ENCODE measurements around the gene HTR5A. TPM values are rescaled to one million over a fixed set of nuclear protein-coding genes. Genes with fewer than 3 reads are reported as not detected.
"Not testable (repeated sequence)": the region's sequence is repeated elsewhere in the genome, so short reads cannot be mapped to it uniquely, and the experiment has no call there.

HTR5A gene
- total RNA-seq (2014; rRNA removed; shearing (Covaris generic)): not detected in 2 replicates

DNA sequence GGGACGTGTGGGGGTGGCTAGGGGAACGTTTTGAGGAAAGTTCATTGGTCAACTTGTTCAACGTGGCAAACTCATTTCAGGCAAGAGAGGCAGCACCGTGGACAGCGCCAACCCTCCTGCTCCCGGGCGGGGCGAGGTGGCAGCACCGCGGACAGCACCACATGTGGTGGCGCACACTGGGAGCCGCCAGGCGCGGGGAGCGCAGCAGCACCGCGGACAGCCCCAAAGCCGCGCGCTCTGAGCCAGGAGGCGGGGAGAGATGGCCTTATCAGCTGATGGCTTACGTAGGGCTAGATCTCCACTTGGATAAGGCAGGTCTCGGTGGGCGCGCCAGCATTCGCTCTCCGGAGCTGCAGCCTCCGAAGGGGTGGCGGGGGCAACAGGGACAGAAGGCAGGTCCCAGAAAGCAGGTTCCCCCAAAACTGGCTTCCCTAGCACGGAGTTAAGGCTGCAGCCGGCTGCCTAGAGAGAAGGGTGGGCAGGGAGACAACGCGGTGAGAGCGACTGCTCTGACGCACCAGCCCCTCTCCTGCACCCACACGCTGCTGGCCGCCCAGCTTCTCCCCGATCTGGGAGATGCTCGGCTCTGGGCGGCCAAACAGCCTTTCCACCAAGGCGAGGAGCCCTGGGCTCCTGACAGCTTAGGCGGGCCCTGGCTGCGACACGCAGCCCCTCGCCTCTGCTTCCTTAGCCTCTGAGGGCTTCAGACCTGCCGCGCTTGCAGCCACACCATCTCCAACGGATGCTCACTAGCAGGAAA lies at the start of gene HTR5A:
Gene HTR5A, plus strand, starts transcription at position 333 of the 760 bp plus-strand sequence. CDS start 576 bp downstream, outside the sequence.
- Histone ChIP-seq H3K4me1 (replicated peaks) (no peaks in the 10 kb centered on the region), H3K36me3 (no peaks in the 10 kb centered on the region), H3K27me3 (replicated peaks) (no peaks in the 10 kb centered on the region), H3K9me3 (replicated peaks) (peaks cover 3% of the 10 kb centered on the region; the same call in 1 of the 2 replicates), H3K27ac (no peak within 1 kb of the TSS), H3K4me3 (no peak within 1 kb of the TSS)
- peak; percentile 56 to 78 for DNase-seq (ENCODE audit: low read depth in 1 of 2, low spot score in 2 of 2)

DNA sequence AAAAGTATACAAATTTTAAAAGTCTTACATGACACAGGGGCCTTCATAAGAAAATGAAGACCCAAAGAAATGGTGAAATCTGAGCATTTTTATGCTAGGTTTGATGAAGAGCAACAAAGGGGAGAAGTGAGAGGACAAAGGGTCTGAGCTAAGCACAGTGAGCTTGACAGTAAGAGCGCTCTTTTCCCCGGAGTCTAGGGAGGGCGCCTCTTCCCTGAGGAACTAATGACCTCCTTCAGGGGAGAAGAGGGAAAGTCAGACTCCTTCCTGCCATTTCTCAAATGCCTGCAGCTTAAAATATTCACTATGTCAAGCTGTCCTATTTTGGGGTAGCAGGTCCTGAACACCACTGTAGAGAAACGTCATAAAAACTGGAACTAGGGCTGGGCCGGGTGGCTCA lies 49.1 kb upstream of the HTR5A start:
- Histone ChIP-seq H3K4me1 (replicated peaks) (no peaks in the 10 kb centered on the region), H3K9me3 (replicated peaks) (no peaks in the 10 kb centered on the region), H3K36me3 (no peaks in the 10 kb centered on the region), H3K27ac (no peak overlapping the region), H3K4me3 (no peak overlapping the region), H3K27me3 (replicated peaks) (0 out of 2 replicates have a peak, but pooled peaks cover 7% of the 10 kb centered on the region)
- no peak for DNase-seq (ENCODE audit: low read depth in 1 of 2, low spot score in 2 of 2)

DNA sequence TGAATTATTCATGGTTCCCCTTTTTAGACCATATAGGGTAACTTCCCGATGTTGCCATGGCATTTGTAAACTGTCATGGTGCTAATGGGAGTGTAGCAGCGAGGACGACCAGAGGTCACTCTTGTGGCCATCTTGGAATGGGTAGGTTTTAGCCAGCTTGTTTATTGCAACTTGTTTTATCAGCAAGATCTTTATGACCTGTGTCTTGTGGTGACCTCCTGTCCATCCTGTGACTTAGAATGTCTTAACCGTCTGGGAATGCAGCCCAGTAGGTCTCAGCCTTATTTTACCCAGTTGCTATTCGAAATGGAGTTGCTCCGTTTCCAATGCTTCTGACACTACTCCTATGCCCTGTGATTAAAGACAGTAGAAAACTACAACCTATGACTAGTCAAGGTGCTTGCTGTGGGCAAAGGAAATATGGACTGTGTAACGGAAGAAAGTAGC lies 48.4 kb upstream of the HTR5A start:
- Histone ChIP-seq H3K9me3 (replicated peaks) (no peaks in the 10 kb centered on the region), H3K36me3 (no peaks in the 10 kb centered on the region), H3K27ac (no peak overlapping the region), H3K4me1 (replicated peaks) (no peaks in the 10 kb centered on the region), H3K4me3 (no peak overlapping the region), H3K27me3 (replicated peaks) (0 out of 2 replicates have a peak, but pooled peaks cover 7% of the 10 kb centered on the region)
- DNase-seq (ENCODE audit: low read depth in 1 of 2, low spot score in 2 of 2): no peak

DNA sequence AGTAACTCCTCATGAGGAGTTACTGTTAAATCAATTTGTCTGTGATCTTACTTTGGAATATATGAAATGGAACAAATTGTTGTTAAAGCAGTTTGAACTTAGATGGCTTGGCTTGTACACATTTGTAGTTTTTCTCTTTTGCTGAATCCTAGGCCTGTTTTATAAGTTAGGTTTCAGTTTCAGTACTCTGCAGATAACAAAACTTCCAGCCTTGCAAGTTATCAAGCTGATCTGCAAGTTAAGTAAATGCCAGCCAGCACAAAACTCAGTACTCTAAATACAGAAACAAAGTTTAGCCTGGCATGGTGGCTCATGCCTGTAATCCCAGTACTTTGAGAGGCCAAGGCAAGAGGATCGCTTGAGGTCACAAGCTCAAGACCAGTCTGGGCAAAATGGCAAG lies 42.2 kb upstream of the HTR5A start:
- Histone ChIP-seq H3K4me1 (replicated peaks) (no peaks in the 10 kb centered on the region), H3K27ac (no peak overlapping the region), H3K9me3 (replicated peaks) (no peaks in the 10 kb centered on the region), H3K36me3 (no peaks in the 10 kb centered on the region), H3K4me3 (no peak overlapping the region), H3K27me3 (replicated peaks) (no peaks in the 10 kb centered on the region)
- DNase-seq (ENCODE audit: low read depth in 1 of 2, low spot score in 2 of 2): no peak

DNA sequence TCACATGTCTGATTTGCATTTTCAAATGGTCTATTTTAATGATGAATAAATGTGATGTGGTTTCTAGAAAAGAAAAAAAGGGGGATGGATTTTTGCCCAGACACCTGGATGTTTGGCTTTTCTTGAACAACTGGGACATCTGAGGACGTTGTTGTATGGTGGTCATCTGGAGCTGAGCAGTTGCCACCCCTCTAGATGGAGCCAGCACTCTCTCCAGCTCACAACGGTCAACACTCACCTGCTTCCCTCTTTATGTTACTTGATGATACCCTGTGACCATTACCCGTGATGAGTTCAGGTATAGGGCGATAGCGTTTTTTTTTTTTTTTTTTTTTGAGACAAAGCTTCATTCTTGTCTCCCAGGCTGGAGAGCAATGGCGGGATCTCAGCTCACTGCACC lies 37.1 kb upstream of the HTR5A start:
- DNase-seq (ENCODE audit: low read depth in 1 of 2, low spot score in 2 of 2): no peak
- H3K4me1 ChIP-seq (replicated peaks): no peaks in the 10 kb centered on the region
- no peaks in the 10 kb centered on the region for H3K27me3 ChIP-seq (replicated peaks)
- H3K36me3 ChIP-seq: no peaks in the 10 kb centered on the region
- no peaks in the 10 kb centered on the region for H3K9me3 ChIP-seq (replicated peaks)
- no peak overlapping the region for H3K27ac ChIP-seq
- H3K4me3 ChIP-seq: no peak overlapping the region

DNA sequence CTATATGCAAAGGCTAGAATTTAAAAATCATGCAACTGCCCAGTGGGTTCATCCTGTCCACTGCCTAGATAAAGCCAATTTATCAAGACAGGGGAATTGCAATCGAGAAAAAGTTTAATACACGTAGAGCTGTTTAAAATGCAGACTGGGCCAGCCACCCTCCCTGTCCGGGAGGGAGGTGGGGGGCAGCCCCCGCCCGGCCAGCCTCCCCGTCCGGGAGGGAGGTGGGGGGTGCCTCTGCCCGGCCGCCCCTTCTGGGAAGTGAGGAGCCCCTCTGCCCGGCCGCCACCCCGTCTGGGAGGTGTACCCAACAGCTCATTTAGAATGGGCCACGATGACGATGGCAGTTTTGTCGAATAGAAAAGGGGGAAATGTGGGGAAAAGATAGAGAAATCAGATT lies 35.6 kb upstream of the HTR5A start:
- DNase-seq (ENCODE audit: low read depth in 1 of 2, low spot score in 2 of 2); H3K27me3 ChIP-seq (replicated peaks); H3K36me3 ChIP-seq; H3K9me3 ChIP-seq (replicated peaks); H3K4me1 ChIP-seq (replicated peaks); H3K27ac ChIP-seq; H3K4me3 ChIP-seq: not testable (repeated sequence)

DNA sequence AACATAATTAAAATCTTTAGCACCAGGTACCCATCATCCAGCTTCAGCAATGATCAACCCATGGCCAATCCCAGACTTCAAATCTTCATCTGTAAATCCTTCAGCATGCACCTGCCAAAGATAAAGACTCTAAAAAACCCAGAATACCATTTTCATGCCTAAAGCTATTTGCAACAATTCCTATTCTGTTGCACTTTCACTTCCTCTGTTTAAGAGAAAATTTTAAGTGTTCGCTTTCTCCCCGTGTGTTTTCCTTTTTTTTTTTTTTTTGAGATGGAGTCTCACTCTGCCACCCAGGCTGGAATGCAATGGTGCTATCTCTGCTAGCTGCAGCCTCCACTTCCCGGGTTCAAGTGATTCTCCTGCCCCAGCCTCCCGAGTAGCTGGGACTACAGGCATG lies 31.8 kb upstream of the HTR5A start:
- Histone ChIP-seq H3K27ac (no peak overlapping the region), H3K4me1 (replicated peaks) (no peaks in the 10 kb centered on the region), H3K36me3 (no peaks in the 10 kb centered on the region), H3K27me3 (replicated peaks) (no peaks in the 10 kb centered on the region), H3K9me3 (replicated peaks) (no peaks in the 10 kb centered on the region), H3K4me3 (no peak overlapping the region)
- DNase-seq (ENCODE audit: low read depth in 1 of 2, low spot score in 2 of 2): no peak

DNA sequence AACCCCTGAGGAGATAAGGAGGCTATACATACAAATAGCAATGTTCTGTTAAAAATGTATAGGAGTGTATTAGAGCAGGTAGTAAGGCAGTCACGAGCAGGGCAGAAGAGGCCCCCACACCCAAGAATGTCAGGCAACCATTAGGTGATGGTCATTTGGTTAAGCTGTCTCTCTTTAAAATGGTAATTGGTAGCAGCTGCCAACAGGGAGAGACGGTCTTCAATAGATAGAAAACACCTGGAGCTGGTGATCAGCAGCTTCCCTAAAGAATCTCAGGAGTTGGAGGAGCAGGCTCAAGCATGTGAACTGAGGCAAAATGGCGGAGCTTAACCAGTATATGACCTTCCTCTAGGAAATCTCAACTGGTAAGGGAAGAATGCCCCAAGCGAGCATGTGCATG lies 26.4 kb upstream of the HTR5A start:
- no peaks in the 10 kb centered on the region for H3K27me3 ChIP-seq (replicated peaks)
- H3K4me3 ChIP-seq: no peak overlapping the region
- no peaks in the 10 kb centered on the region for H3K4me1 ChIP-seq (replicated peaks)
- no peaks in the 10 kb centered on the region for H3K36me3 ChIP-seq
- H3K27ac ChIP-seq: no peak overlapping the region
- DNase-seq (ENCODE audit: low read depth in 1 of 2, low spot score in 2 of 2): no peak
- no peaks in the 10 kb centered on the region for H3K9me3 ChIP-seq (replicated peaks)

DNA sequence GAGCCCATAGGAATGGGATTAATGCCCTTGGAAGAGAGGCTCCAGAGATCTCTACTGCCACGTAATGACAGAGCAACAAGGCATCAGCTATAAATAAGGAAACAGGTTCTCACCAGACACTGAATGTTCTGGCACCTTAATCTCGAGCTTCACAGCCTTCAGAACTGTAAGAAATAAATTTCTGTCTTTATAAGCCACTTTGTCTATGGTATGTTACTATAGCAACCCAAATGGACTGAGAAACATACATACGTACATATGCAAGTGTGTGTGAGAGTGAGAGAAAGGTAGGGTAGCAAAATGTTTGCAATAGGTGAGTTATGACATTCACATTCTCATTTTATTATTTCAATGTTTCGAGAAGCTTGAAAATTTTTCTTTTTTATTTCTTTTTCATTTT lies 22.1 kb upstream of the HTR5A start:
- Histone ChIP-seq H3K9me3 (replicated peaks) (no peaks in the 10 kb centered on the region), H3K4me1 (replicated peaks) (no peaks in the 10 kb centered on the region), H3K36me3 (no peaks in the 10 kb centered on the region), H3K4me3 (no peak overlapping the region), H3K27me3 (replicated peaks) (no peaks in the 10 kb centered on the region; the same call in 1 of the 2 replicates), H3K27ac (no peak overlapping the region)
- DNase-seq (ENCODE audit: low read depth in 1 of 2, low spot score in 2 of 2): no peak

DNA sequence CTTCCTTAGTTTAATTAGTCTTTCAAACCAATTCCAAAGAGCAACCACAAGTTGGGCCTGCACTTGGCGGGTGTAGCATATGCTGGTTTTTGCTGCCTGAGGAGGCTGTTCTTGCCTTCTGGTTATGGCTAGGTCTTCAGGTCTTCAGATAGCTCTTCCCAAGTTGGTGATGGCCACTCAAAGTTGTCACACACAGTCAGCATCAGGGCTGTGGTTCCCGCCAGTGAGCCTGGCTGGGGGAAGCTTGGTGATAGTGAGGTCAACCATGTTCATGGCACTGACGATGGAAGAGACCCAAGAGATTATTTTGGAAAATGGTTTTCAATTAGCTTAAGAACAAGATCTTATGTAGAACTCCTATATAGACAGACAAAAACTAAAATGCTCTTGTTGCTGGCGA lies 18.8 kb upstream of the HTR5A start:
- Histone ChIP-seq H3K9me3 (replicated peaks) (no peaks in the 10 kb centered on the region), H3K36me3 (no peaks in the 10 kb centered on the region), H3K4me3 (no peak overlapping the region), H3K27ac (no peak overlapping the region), H3K4me1 (replicated peaks) (no peaks in the 10 kb centered on the region), H3K27me3 (replicated peaks) (no peaks in the 10 kb centered on the region; the same call in 1 of the 2 replicates)
- DNase-seq (ENCODE audit: low read depth in 1 of 2, low spot score in 2 of 2): no peak

DNA sequence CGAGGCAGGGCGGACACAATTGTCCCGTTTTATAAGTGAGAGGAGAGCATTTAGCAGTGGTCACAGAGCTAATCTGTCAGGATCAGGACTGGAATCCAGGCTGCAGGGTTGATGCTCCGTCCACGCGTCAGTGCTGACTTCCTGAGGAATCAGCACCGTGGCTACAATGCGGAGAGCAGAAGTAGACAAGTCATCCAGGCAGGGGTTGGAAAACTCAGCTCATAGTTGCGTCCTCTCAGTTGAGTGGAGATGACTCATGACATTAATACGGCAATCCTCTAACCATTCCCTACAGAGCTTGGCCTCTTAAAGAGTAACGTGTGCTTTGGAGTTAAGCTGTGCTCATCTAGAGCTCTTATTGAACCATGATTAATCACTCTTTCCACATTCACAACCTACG lies 17.1 kb upstream of the HTR5A start:
- Histone ChIP-seq H3K4me1 (replicated peaks) (no peaks in the 10 kb centered on the region), H3K27ac (no peak overlapping the region), H3K36me3 (no peaks in the 10 kb centered on the region), H3K27me3 (replicated peaks) (peaks cover 6% of the 10 kb centered on the region), H3K9me3 (replicated peaks) (no peaks in the 10 kb centered on the region), H3K4me3 (no peak overlapping the region)
- DNase-seq (ENCODE audit: low read depth in 1 of 2, low spot score in 2 of 2): no peak

DNA sequence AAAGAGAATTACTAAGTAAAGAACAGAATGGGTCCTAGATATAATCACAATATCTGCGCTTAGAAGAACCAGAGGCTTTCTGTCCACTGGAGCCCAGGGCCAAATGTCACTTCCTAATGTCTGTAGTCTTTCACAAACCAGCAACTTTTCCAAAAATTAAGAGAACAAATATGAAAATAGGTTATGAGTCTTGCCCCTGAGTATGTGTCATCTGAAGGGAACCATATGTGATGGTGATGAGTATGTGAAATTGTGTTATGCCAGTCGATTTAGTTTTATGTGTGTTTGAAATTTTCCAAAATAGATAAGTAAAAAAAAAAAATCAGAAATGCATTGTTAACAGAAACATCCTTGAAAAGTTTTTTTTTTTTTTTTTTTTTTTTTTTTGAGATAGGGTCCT lies 15.4 kb upstream of the HTR5A start:
- no peak overlapping the region for H3K4me3 ChIP-seq
- no peaks in the 10 kb centered on the region for H3K4me1 ChIP-seq (replicated peaks)
- DNase-seq (ENCODE audit: low read depth in 1 of 2, low spot score in 2 of 2): no peak
- peaks cover 6% of the 10 kb centered on the region for H3K27me3 ChIP-seq (replicated peaks)
- H3K36me3 ChIP-seq: no peaks in the 10 kb centered on the region
- no peaks in the 10 kb centered on the region for H3K9me3 ChIP-seq (replicated peaks)
- no peak overlapping the region for H3K27ac ChIP-seq

DNA sequence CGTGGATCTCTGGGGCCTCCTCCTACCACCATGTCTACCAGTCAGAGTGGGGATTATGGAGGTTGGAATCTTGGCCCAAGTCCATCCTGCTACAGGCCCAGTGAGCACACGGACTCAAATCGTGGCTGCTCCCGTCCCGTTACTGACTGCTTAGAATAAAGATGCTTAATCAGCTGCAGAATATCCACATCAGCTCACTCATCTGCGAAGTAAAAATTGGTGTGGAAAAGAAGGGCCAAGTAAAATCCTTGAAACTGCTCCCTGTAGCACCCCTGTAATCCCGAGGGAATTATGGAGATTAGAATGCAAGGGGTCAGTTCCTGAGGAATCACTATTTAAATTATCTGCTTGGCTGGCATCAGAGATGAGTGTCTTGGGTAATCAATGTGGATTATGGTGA lies 13.0 kb upstream of the HTR5A start:
- Histone ChIP-seq H3K27me3 (replicated peaks) (peaks cover 6% of the 10 kb centered on the region; the same call in 1 of the 2 replicates), H3K36me3 (no peaks in the 10 kb centered on the region), H3K4me3 (no peak overlapping the region), H3K4me1 (replicated peaks) (no peaks in the 10 kb centered on the region), H3K27ac (no peak overlapping the region), H3K9me3 (replicated peaks) (no peaks in the 10 kb centered on the region)
- DNase-seq (ENCODE audit: low read depth in 1 of 2, low spot score in 2 of 2): no peak

DNA sequence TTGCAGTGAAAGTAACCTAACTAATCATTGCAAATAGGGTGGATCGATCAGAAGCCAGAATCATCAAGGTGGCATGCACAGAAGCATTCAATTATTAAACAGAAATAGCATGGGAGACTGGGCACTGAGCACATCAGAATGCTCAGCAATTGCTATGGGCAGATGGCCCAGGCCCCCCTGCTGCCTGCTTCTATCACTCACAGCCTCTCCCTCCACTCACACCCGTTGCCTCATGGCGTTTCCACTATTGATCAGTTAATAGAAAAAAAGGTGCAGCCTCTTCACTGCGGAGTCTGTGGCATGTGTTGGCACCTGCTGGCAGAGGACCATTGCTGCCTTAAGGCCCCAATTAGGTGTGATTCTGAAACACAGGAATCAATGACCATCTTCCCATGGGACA lies 11.2 kb upstream of the HTR5A start:
- Histone ChIP-seq H3K27ac (no peak overlapping the region), H3K36me3 (no peaks in the 10 kb centered on the region), H3K4me1 (replicated peaks) (no peaks in the 10 kb centered on the region), H3K4me3 (no peak overlapping the region), H3K27me3 (replicated peaks) (peaks cover 6% of the 10 kb centered on the region; the same call in 1 of the 2 replicates), H3K9me3 (replicated peaks) (no peaks in the 10 kb centered on the region)
- no peak for DNase-seq (ENCODE audit: low read depth in 1 of 2, low spot score in 2 of 2)

DNA sequence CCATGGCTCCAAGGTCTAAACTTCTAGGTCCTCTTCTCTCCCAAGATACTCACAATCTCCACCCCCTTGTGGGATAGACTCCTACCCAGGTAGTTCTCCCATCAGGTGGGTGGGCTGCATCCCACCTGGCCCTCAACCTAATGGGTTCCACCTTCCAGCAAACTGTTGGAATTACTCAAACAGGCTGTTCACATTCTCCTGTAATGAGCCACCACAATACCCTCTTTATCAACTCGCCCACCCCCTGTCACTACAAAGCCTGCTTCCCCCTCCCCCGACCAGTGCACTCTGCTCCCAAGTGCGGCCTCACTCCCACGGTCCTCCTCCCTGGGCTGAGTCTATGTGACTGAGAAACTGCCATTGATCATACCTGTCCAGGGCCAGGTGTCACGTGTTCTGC lies 10.4 kb upstream of the HTR5A start:
- Histone ChIP-seq H3K9me3 (replicated peaks) (no peaks in the 10 kb centered on the region), H3K27ac (no peak overlapping the region), H3K4me3 (no peak overlapping the region), H3K4me1 (replicated peaks) (no peaks in the 10 kb centered on the region), H3K36me3 (no peaks in the 10 kb centered on the region), H3K27me3 (replicated peaks) (peaks cover 6% of the 10 kb centered on the region; the same call in 1 of the 2 replicates)
- no peak for DNase-seq (ENCODE audit: low read depth in 1 of 2, low spot score in 2 of 2)

All from SJSA1 (cell line).